CD4-positive, alpha-beta T cell treated with Interleukin-2 at 100 ng/mL for 4 hours (primary cell): ENCODE results near the gene DNAJC5.
A peak's percentile ranks its signal among the peaks of the same experiment; 100 is the strongest.
"Not testable (repeated sequence)": the region's sequence is repeated elsewhere in the genome, so short reads cannot be mapped to it uniquely, and the experiment has no call there.

Experiments
- DNase-seq: peaks from one replicate; pipeline ENCODE4 v3.0.0-alpha.2; 2020; ENCODE audit warnings: low spot score

DNAJC5 gene

DNA sequence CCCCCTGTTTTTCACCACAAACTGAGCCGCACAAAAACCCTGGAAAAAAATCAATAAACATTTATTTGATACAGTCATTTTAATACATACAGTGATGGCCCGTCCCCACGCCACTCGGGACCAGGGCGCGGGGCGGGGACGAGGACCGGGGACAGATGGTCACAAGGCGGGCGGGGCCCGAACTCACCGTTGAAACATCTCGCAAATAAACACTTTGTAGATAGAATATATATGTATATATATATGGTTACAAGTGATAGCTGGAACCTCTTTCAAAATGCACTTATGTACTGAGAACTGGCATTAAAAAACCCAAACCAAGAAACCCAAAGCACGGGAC is 61.7 kb downstream of the DNAJC5 start:
- no peak for DNase-seq

DNA sequence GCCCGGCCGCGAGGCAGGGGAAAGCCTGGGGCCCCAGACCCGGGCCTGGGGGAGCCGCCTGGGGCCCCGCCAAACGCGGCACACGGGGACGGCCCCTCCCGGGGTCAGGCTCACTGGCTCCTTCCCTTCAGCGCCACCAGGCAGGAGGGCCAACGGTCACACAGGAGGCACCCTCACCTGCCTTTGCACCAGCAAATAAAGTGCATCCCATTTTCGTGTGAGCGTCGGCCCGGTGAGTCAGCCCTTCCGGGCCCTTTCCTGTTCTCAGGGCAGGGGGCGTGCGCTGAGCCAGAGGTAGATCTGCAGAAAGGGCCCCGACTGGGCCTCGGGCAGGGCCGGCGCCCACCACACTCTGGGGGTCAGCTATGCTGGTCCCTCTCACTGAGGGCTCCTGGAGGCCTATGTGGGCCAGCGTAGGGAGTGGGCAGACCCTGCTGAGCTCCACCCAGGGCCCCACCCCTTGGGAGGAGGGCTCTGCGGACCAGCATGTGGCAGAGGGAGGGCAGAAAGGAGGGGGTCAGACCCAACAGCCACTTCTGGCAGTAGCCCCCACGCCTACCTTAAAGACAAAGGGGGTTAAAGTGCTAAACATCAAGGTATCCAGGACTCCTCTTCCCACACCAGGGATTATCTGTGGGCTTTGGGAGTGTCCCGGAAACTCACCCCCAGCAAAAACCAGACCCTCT is 62.2 kb downstream of the DNAJC5 start:
- peak; percentile 72 for DNase-seq

DNA sequence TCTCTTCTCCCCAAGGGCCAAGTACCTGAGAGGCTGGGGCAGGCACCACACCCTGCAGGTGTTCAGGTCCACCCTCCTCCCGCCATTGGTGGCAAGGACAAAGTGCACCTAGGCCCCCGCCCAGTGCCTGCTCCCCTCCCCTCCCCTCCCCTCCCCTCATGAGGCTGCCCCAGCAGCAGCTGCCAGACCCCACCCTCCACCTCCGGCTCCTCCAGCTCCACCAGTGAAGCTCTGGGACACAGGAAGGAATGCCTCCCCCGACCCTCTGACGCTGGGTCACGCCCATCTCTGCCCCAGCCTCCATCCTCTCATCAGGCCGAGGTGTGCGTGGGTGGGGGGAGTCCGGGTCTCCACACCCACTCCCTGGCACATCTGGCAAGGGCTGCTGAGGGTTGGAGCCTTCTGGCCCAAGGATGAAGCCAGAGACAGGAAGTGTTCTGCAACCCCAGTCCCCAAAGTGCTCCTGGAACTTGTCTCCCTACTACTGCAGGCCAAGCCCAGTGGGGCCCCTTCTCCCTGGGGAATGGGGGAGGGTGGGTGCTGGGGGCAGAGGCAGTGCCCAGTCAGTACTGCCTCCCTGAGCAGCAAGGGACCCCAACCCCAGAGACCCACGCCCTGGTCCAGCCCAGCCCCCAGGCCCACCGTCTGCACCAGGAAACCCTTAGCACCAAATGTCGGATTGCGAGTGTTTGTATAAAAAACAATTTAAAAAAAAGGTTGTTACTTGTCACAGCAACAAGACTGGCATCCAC is 62.9 kb downstream of the DNAJC5 start:
- DNase-seq = no peak

DNA sequence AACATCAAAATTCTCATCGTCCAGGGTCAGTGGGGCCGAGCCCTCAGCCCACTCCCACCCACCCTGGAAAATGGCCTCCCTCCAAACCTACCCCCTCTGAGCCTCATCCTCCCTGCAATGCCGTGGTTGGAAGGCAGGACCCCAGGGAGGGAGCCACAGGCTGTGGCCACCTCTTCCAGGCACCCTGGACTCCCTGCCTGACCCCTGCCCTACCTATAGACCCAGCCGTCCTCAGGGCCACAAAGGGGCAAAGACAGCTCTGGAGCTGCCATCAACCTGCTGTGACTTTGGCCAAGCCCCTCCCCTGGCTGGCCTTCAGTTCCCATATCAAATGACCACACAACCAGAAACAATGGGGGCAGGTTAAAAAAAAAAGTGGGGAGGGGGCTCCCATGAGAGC is 63.5 kb downstream of the DNAJC5 start:
- DNase-seq = no peak

DNA sequence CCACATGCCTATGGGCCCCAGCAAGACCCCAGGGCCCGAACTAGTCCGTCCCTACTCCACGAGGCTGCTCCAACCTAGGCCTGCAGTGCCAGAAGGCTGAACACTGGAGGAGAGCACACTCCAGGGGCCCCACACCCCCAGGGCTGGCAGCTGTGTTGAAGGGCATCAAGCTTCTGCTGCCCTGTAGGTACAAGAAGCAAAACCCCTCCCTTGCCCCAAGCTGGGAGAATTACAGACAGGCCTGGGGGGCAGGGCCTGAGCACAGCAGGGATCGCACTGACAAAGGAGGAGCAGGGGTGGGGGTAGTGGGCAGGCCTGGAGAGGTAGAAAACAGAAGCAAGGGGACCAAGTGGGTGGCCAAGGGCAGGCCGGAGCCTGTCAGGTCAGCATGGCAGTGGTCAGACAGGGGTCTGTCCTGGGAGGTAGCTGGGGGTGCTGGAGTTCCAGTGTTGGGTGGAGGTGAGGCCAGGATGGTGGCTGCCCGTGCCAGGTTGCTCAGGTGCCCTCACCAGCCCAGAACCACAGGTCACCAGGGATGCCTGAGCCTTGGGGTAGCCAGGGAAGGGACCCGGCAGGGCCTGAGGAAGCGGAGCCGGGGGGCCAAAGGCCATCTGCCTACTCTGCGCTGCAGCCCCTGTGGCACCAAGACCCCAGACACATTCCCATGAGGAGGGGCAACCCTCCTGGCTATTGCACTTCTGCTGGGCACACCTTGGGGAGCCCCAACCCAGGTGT is 64.2 kb downstream of the DNAJC5 start:
- no peak for DNase-seq

DNA sequence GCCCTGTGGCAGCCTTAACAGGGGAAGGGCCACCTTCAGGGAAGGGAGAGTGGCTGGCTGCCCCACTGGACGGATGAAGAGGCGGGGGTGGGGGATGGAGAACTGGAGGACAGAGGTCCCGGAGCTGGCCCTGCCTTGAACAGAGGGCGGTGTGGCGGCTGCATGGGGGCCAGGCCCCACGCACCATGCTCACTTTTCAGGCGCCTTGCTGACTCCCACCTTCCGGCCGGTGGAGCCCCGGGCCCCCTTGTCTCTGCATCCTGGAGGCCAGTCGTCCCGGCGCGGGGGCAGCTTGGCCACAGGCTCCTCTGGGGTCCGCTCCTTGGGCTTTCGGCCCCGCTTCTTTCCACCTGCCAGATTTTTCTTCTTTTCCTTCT is 64.8 kb downstream of the DNAJC5 start:
- DNase-seq = no peak

DNA sequence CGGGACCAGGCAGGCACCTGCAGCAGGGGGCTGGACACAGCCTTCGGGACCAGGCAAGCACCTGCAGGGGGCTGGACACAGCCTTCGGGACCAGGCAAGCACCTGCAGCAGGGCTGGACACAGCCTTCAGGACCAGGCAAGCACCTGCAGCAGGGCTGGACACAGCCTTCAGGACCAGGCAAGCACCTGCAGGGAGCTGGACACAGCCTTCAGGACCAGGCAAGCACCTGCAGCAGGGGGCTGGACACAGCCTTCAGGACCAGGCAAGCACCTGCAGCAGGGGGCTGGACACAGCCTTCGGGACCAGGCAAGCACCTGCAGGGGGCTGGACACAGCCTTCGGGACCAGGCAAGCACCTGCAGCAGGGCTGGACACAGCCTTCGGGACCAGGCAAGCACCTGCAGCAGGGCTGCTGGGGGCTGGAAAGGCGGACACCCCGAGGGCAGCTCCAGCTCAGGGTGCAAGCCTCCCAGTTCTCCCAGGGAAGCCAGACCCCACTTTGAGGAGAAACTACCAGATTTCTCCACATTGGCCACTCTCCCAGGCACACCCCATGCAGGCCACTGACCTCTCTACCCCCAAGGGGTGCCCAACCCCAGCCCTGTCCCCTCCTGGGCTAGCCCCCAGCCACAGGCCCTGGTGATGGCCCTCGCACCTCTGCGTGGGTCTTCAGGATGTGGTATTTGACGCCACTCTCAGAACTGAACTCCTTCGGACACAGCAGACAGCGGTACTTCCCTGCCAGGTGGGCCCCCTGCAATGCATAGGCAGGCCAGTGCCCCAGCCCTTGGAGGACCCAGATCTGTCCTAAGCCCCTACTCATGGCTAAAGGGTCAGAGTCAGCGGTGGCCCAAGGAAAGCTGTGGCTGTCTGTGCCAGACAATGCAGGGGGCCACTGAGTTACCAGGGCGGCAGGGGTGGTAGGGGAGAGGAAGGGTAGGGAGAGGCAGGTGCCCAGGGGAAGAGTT is 66.0 kb downstream of the DNAJC5 start:
- DNase-seq = not testable (repeated sequence)

DNA sequence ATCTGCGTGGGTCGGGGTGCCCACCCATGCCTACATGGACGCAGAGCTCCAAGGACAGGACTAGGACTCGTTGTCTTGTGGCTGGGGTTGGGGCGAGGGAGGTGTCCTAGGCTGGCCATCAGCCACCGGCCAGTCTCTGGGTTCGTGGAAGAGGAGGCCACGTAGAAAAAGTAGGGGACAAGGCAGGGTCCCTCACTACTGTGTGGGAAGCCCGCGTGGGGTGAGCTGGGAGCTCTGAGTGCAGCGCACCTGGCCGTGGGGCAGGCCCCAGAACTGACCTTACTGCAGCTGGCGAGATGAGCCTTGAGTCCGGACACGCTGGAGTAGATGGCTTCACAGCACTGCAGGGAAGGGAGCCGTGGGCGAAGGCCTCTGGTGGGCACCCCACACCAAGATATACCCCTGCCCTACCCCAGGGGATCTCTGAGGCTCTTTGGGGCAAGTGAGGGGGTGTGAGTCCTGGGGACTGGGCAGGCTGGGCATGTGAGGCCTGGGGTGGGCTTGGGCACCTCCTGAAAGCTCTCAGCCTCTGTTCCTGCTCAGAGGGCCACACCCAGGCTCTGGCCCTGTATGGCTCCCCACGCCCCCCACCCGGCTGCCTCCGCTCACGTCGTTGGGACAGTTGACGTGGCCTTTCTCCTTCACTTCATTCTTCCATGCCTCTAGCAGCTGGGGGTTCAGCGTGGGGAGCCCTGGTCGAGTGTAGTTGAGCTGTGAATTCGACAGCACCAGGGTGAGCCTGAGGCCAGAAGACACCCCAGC is 66.9 kb downstream of the DNAJC5 start:
- DNase-seq = no peak

DNA sequence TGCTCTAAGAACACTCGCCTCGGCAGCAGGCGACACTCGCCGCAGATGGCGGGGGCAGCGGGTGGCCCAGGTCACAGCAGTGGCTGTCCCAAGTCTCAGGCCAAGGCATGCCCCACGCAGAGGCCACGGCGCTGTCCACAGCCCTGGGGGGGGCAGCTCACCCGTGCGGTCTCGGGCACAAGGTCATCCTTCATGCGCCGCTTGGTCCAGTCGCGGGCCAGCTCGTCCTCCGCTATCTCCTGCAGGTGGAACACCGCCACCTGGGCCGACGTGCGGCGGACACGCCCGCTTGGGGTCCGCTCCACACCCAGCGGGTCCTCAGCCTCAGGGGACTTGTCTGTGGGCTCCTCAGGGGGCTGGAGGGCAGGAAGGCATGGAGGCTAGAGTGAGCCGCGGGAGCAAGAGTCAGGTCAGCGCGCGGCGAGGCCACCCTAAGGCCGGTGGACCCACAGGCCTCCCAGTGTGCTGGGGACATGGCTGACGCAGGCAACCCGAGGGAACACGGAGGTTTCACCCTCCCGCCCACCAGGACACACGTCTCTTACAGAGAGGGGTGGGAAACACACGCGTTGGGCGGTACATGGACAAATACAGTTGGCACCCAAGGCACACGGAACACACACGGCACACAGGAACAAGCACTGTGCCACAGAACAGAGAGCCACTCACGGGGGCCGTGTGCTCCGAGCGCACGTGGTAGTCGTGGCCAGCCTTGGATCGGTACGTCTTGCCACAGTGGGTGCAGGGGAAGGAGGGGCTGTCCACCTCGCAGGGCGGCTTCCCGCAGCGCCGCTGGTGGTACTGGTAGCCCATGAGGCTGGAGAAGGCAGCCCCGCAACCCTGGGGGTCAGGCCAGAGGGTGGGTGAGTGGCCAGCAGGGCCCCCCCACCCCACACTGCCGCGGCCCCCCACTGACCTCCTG is 67.8 kb downstream of the DNAJC5 start:
- DNase-seq = no peak

DNA sequence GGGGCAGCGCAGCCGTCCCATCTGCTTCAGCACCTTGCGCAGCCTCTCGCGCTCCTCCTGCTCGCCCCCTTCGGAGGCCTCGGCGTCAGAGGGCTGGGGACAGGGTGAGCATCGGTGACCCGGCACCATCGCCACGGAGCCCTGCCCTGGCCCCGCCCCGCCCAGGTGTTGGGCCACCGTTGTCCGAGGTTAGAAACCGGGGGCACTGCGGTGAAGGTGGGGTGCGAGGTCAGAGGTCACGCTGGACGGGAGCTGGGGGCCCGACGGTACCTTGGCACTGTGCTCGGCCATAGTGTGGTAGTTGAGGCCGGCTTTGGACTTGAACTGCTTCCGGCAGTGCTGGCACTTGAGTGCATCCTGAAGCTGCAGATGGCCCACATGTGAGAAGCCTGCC is 68.4 kb downstream of the DNAJC5 start:
- DNase-seq = no peak

DNA sequence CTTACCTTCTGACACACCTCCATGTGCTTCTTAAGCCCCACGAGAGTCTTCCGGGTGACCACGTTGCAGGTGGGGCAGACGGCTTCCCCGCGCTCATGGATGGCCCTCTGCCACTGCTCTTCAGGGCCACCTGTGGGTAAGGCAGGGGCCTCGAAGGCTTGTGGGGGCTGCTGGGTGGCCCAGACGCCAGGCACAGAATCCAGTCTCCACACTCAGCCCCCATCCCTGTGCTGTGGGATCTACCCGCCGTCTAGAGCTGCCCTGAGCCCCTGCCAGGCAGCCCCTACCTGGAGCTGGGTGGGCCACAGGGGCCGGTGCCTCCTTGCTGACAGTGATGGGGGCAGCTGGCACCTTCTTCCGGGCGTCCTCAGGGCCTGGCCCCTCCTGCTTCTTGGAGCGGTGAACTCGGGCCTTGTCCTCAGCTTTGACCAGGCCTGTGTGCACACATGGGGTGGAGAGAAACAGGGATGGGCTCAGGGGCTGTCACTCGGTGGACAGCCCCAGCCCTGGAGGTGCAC is 68.9 kb downstream of the DNAJC5 start:
- no peak for DNase-seq

DNA sequence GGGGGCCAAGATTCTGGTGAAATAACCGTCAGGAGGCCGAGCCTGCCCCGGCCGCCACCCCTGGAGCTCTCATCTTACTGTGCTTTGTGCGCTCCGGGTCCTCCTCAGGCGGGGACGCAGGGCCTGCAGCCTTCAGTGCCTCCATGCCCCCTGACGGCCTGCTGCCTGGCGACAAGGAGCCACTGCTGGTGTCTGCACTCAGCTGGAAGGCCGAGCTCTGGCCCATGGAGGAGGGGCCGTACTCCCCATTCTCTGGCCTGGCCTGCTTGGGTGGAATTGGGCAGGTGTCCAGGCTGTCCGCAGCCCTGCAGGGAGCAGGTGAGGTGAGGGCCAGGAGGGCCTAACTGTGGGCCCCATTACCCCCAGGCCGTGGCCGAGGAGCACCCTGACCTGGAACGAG is 69.5 kb downstream of the DNAJC5 start:
- DNase-seq = no peak

DNA sequence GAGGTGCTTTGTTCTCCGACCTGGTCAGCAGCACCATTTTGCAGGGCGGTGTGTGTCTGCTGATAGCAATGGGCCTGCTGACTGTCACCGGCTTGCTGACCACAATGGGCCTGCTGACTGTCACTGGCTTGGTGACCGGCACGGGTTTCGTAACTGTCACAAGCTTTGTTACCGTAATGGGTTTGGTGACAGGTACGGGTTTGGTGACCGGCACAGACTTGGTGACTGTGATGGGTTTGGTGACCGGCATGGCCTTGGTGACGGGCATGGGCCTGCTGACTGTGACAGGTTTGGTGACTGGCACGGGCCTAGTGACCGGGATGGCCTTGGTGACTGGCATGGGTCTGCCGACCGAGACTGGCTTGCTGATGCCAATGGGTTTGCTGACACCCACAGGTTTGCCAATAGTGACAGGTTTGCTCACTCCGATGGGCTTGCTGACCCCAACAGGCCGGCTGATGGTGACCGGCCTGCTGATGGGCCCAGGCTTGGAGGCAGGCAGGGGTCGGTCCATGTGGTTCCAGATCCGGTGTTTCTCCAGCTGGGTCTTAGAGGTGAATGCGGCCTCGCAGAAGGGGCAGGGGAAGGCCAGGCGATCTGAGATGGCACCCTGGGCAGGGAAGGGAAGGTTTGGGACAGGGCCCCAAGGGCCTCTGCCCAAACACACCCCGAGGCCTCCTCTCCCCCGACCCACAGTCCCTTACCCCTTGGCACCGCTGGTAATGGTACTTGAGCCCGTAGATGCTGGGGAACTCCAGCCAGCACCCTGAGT is 71.4 kb downstream of the DNAJC5 start:
- DNase-seq = no peak

DNA sequence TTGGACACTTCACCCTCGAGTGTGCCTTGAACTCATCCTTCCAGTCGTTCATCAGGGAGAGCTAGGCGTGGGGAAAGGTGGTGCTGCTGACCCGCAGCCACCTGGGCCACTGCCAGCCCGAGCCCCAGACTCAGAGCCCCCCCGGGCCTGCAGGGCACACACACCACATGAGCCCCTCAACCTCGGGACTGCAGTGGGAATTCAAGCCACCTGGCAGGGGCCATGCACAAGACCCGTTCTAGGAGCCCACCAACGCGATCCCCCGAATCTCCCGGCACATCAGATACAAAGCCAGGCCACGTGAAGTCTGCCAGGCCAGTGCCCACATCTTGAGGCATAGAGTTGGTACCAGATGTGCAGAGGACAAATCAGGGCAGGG is 72.0 kb downstream of the DNAJC5 start:
- DNase-seq = no peak

DNA sequence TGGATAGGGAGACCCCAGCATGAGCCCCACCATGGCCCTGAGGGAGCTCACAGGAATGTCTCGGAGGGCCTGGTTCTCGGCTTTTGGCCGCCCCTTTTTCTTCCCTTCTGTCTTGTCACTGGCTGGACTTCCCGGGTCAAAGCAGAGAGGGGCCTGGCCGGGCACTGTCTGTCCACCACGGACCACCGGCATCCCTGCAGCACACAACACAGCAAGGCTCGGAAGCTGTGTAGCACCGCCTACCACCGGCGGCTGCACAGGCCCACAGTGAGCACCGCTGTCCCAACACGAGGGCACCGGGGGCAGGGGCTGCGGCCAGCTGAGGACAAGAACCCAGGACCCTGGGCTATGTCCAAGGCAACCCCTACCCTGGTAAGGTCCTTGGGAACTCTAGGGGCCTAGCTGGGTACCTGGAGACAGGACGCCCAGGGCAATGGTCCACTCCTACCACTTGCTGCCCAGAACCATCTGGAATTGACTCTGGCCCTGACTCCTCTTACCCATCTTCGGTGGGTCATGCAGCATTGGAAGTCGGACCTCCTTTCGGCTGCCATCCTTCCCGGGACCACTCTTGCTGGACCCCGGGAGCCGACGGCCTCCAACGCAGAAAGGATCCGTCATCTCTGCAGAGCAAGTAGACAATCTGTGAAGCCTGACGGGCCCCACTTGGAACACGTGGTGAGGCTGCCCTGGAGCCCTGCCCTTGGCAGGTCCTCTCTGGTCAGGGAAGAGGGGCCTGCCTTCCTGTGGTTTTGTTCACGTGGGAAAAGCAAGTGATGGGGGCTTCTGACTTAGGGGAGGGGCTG is 72.6 kb downstream of the DNAJC5 start:
- no peak for DNase-seq

DNA sequence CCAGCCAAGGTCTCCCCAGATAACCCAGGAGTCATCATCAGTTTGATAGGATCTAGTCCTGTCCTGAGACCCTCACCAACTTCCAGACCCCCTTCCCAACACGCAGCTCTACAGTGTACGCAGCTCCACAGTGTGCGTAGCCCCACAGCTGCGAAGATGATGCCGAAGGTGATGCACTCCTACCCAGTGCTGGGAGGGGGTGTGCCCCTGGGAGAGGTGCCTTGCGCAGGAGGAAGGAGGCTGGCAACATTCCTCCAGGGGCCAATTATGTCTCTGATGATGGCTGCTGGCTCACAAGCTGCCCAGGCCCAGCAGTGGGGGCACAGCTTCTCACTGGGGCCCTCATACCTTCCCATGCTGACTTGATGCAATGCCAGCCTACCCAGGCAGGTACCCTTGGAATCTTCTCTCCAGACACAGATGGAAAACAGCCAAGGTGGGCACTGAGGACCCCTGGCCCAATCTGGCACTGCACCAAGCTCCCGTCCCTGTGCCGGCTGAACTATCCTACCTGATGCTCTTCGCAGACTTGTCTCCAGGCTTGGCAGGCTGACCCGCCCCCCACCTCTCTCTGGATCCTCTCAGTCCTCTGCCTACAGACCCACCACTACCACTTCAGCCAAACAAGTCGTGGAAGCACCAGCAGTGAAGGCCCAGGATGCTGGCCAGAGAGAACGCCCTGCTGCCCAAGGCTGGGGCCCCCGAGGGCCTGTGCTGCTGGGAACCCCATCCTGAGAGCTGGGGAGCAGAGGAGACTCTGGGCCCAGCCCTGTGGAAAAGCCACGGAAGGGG is 73.4 kb downstream of the DNAJC5 start:
- DNase-seq = no peak

DNA sequence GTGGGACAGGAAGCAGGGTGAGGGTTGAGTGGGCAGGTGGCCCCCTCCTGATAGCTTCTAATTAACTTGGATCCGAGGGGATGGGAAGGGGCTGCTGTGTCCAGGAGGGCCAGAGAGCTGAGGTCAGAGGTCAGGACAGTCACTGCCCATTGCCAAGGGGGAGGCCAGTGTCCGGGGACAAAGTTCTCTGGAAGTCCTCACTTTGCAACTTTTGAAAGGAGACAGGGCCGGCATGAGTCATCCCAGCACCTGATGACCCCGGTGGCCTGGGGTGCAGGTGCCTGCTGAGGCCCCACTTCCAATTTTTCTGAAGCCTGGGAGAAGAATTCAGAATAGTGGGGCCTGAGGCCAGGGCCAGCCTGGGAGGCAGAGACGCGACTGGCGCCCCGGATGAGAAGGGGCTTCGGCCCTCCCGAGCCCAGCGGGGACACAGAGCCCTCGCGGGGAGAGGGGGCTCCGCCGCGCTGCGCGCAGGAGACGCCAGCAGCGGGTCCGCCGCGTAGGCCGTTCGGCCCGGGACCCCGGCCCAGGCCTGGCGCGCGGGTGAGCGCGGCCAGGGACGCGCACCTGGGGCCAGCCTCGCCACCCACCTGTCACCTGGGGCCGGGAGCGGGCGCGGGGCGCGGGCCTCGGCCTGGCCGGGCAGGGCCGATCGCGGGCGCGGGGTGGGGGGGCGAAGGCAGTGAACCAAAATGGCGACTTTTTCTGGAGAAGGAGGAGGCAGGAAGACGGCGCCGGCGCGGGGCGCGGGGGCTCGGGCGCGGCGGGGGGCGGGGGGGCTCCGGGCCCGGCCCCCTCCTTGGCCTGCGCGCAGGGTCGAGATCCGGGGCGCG is 74.2 kb downstream of the DNAJC5 start:
- DNase-seq = peak; percentile 29
